ENCODE data around the gene TBC1D10A.

TBC1D10A gene

DNA sequence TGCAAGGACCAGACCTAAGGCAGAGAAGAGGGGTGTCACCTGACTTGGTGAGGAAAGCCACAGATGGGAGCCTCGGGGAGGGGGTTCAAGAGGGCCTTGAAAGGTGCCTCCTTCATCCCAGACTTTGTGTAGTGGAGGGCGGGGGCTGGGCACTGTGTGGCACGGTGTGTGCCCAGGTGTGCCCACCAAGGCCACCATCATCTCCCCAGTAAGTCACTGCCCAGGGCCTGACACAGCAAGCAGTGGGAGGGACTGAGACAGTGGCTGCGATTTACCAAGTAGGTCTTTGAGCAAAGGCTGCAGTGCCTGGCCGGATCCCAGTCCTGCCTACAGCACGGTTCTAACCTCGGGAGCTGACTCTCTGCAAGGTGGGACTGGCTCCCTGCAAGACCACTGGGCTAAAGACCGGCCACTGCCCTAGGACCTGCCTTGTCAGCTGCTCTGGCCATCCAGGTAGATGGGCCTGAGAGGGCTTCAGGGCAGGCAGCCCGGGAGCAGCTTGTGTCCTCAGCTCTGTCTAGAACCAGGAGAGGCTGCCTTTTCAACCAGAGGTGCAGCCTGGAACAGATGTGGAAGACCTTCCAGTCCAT lies 61.5 kb downstream of the TBC1D10A start:
- no peak for DNase-seq

DNA sequence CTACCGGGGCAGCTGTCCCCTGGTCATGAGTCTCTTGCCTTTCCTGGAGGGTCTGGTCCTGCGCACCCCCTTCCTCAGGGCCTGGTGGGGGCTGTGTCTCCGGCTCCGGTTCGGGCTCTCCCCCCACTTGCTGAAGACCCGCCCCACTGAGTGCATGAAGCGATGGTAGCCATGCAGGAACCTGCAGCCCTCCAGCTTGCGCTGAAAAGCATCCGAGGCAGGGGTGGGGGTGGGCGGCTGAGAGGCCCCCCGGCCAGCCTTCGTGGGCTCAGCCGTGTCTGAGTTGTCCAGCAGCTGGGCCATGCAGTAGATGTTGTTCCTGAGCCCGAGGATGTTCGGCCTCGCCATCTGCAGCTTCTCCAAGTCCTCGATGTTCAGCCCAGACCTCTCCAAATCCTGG lies 62.9 kb downstream of the TBC1D10A start:
- no peak for DNase-seq

DNA sequence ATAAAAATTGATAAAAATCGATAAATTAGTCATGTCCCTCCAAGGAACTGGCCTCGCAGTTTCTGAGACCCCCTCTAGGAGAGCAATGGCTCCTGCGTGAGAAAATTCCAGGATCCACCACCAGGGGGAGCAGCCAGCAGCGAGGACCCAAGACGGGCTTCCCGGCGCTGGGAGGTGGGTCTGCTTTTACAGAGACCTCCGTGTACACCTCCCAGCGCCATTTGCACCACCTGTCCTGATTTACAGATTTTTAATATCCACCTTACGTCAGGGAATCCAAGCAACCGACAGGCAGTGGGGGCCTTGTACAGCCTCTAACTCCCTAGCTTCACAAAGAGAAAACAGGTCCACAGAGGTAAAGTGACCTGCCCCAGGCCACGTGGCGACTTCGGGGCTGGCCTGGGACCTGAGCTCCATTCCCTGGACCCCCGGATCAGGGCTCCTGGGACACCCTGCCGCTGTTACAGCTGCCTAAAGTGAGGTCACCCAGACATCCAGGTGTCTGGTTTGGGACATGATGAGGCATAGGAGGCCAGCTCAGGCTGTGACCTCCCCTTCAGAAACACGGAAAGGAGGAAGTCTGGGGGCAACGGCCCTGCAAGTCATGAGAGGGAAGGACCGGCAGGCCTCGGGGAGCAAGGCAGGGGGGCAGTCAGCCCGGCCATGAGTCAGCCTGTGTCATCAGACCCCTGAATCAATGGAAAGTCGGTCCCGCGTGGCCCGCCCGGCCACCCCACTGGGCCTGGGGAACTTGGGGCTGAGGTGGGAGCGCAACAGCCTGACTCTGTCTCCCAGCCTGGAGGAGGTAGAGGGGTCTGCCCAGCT lies 63.6 kb downstream of the TBC1D10A start:
- peak; percentile 26 for DNase-seq

DNA sequence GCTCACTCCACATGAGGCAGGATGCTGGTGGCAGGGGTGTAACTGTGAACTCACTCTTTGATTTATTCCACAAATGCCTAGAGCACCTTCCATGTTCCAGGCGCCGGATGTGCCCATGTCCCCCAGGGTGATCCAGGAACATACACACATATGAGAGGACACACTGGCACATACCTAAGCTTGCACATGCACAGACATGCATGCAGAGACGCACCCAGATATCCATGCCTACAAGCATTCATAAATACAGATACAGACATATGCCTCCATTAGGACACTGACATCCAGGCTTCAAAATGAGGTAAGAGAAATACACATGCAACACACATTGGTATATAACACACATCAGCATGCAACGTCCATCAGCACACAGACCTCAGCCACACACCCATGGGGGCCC lies 64.6 kb downstream of the TBC1D10A start:
- DNase-seq: no peak

DNA sequence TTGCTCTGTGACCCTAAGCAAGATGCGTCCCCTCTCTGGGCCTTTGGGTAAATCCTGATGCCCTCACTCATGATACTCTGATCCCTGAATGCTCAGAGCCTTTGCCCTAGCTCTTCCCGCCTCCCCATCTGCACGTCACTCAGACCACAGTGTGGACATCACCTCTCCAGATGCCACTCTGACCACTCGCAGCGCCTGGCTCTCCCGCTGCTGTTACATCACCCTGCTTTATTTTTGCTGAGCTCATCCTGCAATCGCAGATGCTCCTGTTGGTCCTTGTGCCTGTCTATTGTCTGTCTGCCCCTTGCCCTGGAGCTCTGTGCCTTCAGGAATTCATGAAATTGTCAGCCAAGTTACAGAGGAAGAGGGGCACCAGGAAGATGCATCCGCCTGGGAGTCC lies 65.6 kb downstream of the TBC1D10A start:
- DNase-seq: no peak

DNA sequence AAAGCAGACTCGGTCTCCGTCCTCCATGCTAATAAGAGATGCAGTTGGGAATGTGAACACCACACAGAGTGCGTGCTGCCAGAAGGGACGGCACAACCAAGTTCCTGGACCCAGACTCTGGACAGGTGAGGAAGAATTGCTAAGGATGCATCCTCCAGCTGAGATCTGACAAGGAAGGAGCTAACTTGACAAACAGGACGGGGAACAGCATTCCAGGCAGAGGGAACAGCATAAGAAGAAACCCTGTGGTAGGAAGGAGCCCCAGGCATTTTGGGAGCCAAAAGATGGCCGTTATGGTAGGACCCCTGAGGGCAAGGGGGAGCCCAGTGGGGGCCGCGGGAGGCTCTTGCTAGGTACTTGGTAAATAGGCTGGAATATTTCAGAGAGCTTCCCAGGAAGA lies 66.1 kb downstream of the TBC1D10A start:
- DNase-seq: no peak

DNA sequence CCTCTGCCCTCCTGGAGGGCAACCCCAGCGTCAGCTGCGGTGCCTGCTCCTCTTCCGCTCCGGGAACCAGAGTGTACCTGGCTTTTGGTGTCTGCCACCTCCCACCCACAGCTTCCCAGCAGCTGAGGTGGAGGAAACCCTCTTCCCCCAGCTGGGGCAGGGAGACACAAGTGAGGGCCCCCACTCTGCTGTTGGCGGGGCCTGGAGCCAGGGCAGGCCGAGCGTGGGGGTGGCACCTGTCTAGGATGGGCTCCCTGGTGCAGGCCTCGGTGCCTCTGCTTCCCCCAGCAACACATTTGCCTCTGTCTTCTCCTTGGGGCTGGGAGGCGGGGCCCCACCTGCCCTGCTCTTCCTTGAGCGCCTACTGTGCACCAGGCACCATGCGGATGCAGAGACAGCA lies 66.5 kb downstream of the TBC1D10A start:
- no peak for DNase-seq

DNA sequence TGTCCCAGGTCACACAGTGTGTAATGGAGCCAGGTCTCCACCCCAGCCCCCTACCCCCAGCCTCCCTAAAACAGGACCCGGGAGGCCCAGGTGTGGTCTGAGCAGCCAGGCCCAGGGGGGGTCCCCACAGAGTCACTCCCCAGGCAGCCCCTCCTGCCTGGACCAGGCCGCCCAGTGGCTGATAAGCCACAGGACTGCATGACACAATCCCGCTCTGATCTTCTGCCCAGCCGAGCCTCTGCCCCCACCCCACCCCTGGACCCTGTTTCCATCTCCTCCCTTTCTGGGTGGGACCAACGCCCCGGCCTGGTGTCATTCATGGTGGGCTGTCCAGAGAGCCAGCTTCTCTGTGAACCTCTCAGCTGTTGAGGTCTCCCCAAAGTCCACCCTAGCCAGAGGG lies 72.4 kb downstream of the TBC1D10A start:
- no peak for DNase-seq

DNA sequence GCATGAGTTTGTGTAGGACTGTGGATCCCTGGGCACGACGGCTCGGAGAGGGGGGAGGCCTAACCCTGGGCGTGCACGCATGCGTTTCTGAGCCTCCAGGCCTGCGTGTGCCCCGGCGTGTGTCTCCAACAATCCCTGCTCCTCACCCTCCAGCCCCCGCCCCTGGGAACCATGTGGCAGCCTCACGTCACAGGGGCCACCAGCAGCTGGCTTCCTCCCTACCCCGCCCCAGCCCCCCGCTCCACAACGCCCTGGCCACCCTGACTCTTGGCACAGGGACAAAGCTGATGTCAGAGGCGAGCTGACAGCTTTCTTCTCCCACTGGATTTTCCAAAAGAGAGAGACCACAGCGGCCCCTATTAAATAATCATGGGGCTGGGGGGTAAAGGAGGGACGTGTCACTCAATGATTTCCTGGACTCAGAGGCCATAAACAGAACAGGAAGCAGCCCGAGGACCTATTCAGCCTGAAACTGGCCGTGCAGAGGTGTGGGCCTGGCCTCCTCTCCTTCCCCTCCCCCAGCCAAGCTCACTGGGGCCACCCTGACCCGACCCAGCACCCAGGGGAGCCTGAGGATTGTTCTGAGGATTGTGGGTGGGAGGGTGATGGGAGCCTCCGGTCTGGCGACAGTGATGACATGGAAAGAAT lies 73.4 kb downstream of the TBC1D10A start:
- no peak for DNase-seq

DNA sequence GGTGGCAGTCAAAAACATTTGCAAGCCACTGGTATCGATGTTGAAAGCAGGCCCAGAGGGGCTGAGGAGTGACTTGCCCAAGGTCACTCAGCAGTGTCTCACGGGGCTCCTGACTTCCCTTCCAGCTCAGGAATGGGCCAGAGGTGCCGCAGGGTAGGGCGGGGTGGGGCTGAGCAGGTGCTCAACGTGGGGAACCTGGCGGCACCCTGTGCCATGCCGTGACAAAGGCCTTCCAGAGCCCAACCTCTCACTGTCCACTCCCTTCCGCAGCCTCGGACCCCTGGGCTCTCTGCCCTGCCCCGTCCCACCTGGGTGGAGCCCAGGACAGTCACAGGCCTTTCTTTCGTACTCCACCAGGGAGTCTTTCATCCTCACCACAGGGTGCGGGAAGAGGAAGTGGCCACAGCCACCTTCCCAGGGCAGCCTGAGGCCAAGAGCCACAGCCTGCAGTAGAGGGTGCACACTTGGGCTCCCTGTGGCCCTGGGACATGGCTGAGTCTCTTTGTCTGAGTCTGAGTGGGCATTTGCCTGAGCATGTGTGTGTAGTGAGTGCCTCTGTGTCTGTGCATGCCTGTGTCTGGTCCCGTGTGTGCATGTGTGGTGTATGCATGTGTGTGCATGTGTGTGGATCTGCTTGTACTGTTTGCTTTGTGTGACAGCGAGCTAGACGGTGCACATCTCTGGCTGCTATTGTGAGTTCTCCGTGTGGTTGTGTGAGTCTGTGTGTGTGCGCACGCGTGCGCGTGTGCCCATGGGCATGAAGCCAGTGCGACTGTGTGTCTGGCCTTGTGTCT lies 74.1 kb downstream of the TBC1D10A start:
- no peak for DNase-seq

DNA sequence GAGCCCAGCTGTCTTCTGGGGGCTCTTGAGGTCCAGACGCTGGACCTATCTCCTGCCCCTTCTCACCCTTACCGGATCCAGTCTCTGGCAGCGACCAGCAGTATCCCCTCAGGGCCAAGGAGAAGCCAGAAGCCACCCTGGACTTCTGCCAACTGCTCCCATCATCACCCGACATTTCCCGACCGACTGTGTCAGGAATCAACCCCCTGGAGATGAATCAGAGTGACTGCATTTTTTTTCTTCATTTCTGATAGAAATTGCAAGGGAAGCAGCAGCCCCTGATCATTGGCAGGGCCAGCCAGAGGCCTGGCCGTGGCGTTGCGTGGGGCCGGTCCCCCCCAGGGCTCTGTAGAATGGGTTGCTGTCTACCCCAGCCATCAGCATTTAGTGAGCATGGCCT lies 75.0 kb downstream of the TBC1D10A start:
- DNase-seq: no peak

DNA sequence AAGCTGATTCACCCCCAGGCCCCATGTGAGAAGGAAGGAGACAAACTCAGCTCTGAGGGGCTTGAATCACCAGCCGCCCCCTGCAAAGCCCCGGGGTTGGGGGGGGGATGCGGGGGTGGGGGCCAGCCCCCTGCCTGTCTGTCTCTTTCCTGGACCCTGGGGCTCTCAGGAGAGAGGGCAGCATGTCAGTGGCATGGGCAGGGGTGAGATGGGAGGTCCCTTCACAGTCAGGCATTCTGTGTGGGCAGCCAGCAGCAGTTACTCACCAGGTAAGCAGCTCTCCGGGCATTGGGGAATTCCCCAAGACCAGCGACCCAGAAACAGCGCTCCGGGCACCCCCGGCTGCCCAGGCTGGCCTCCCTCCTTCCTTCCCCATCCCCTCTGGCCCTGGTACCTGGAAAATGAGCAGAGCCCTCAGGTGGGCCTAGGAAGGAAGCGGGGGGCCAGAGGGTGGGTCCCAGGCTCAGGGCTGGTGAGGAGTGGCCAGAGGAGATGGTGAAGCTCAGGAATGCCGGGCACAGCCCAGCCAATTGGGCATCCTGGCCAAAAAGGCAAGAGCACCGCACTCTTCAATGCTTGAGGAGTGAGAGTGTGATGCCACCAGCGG lies 76.0 kb downstream of the TBC1D10A start:
- DNase-seq: peak; percentile 93

DNA sequence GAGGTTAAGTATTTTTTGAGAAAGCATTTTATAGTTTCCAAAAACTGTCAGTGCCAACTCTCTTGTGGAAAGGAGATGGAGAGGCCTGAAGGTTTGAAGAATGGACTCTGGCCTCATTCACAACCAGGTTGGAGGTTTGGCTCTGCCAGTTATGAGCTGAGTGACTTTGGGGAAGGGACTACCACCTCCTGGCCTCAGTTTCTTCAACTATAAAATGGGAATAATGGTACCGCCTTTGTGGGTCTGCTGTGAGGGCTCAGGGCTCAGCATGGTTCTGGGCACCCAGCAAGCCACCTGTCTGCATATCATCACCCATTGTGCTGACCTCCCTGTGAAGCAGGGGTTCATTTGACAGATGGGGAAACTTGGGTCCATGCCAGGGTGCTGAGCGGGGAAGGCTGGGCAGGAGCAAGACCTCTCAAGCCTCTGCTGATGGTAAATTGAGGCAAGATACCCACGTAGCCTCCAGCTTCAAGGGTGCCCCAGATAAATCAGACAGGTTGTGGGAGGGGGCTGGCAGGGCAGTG lies 76.6 kb downstream of the TBC1D10A start:
- no peak for DNase-seq

DNA sequence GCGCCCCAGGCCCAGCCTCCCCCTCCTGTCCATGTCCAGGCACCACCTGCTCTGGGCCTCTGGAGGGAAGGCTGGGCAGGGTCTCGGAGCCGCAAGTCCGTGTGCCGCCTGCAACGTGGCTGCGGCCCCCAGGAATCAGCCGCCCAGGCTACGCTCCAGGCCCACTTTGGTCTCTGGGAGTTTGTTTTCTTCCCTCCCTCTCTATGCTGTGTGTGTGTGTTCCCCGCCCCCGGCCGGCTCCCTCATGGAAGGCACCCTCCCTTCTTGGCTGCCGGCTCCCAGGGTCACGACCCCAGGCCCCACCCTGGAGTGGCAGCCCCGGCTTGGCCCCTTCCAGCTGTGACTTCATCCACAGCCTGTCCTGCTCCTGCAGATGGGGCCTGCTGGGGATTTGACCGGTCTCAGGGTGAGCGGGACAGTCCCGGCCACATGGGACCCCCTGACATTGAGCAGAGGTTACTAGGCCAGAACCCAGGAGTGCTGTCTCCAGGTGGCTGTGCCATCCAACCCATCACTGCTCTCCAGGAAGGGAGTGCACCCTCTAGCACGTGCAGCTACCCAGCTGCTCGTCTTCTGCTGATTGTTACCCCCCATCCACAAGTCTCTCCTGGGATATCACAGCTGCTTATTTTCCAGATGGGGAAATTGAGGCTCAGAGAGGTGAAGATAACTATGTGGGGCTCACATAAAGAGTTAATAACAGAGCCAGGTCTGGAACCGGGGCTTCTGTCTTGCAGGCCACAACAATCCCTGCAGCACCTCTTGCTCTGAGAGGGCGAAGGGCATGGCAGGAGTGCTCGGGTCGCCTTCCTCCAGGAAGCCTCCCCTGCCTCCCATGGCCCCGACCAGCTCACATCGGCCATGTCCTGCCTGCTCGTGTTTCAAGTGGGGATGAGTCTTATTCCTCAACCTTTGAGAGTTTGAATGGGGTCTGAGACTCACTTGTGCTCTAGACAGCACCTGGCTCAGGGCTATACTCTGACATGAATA lies 77.4 kb downstream of the TBC1D10A start:
- DNase-seq: no peak

DNA sequence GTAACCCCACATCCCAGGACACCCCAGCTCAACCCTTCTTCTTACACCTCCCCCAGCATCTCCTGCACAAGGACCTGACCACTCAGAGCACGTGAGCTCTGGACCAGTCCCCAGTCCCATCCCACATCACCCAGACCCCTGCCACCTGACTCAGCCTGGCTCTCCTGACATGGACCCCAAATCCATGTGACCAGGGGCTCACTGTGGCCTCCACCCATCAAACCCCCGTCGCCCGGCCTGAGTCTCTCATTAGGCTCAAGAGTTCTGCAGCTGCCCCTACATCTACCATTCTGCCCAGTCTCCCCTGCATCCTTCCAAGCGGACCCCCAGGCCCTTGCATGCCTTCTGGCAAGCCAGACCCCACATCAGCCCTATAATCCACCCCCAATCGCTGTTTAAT lies 78.3 kb downstream of the TBC1D10A start:
- no peak for DNase-seq

DNA sequence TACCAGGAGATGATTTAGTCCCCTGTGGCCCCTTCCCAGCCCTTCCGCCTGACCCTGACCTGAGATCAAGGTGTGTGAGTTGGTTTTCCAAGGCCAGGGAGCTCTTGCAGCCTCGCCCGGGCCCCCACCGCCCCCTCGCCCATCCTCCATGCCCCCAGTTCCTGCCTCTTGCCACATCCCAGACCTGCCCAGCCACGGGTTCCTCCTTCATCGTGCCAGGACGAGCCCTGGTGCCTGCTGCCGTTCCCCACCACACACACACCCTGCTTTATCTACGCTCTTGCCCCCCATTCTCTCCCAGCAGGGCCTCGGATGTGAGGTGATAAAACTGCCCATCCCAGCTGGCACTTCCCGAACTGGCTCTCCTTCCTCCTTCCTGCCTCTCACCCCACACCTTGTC lies 78.8 kb downstream of the TBC1D10A start:
- no peak for DNase-seq

DNA sequence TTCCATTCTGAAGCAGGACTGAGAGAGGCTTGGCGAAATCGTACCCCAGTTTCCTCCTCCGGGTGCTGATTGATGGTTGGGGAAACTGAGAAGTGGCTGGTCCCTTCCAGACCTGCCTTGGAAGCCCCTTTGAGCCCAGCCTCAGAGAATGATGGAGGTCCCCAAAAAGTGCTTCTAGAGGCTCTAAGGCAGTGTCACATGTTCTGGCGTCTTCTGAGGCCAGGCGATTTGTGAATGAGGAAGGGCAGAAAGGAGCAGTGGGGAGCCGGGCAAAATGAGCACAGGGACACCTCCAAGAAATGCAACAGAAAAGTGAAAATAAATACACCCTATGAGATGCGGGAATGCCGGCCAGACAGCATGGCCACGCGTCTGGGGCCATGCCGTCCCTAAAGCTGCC lies 79.2 kb downstream of the TBC1D10A start:
- no peak for DNase-seq

DNA sequence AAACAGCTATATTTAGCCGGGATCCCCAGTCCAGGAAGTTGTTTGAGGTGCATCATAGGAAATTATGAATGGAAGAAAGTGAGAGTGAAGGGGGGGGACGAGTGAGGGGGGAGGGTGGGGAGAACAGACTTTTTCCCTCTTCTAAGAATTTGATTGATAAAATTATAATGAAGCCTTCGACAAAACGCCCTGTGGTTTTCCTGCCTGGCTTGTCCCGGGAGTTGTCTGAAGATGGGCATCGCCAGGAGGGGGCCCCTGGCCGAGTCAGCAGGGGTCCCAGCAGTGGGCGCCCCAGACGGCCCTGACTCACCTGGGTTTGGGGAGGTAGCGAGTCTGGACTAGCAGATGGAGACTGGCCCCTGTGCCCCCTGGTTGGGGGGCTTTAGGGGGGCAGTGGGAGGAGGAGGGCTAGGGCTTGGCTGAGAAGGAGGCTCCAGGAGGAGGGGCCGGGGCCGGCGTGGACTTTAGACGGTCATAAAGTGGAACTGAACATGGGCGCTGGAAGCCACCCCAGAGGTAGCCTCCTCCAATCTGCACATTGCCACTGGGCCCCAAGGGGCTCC lies 79.8 kb downstream of the TBC1D10A start:
- no peak for DNase-seq

DNA sequence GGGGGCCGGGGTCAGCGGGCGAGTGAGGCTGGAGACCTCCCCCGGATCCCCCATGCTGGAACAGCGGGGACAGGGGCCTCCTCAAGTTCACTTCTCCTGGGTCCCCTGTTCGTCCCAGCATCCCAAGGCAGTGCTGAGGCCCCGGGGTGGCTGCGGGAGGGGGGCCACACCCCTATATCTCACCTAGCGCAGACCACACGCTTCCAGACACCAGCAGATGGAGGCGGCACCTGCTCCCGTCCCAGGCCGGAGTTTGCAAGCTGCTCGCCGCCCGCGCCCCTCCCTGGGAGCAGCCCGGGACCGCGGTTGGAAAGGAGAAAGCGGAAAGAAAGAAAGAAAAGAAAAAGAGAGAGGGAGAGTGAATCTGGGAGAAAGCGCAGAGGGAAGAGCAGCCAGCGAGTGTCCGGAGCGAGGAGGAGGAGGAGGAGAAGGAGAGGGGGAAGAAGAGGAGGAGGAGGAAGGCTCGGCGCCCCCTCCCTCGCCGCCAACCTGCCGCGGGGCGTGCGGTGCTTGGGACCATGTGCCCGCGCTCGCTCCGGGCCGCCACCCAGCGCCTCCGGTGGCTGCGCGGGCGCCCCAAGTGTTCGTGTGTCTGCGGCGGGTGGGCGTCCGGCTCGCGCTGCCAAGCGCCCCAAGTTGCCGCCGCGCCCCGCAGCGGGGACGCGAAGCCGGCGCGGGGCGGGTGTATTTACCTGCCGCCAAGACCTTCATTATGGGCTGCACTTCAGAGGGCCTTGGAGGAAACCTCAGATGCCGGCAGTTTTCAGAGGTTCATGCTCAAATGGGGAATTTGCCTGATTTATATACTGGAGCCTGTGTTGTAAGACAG lies 80.5 kb downstream of the TBC1D10A start, which contains the start of gene LIF:
LIF (minus strand) TSS at position 775 of the 829 bp plus-strand sequence; CDS start at position 711, 64 bp downstream.
- DNase-seq: no peak

All from kidney glomerular epithelial cell (primary cell).